K562 (cell line): Measurements from ENCODE around the gene MAZ. TPM values are rescaled to one million over a fixed set of nuclear protein-coding genes. Genes with fewer than 3 reads are reported as not detected.

Experiments
- CBFA2T3 ChIP-seq: fragments of 450-650 bp; IDR thresholded peaks from 2 replicates; pipeline ENCODE4 v1.6.1; 2017
- FOXP1 ChIP-seq: sonication (generic); formaldehyde crosslinking; IDR thresholded peaks from 2 replicates; pipeline ENCODE4 v1.8.0; 2022; ENCODE audit warnings: mild to moderate bottlenecking, missing genetic modification reagents
- GABPB2 ChIP-seq: fragments of 250-450 bp; sonication (Bioruptor Pico); conservative IDR thresholded peaks from 2 replicates; pipeline ENCODE4 v1.5.1; 2021; ENCODE audit warnings: mild to moderate bottlenecking
- JUN ChIP-seq, 2 experiments: sonication (generic) in 1 of 2; formaldehyde crosslinking in 1 of 2; IDR thresholded peaks; 2 replicates each; pipeline versions ENCODE4 v1.6.1 to v1.8.0; 2012 to 2022; ENCODE audit warnings: borderline replicate concordance in 2 of 2, mild to moderate bottlenecking in 2 of 2, improper control_type of control experiment in 1 of 2, low read depth in 1 of 2, low read length in 1 of 2, missing genetic modification reagents in 1 of 2
- KDM4B ChIP-seq, 2 experiments: fragments of 450-650 bp in 1 of 2; sonication (generic) in 1 of 2; IDR thresholded peaks; 2 replicates each; pipeline ENCODE4 v1.6.1; 2016 to 2017; ENCODE audit warnings: borderline replicate concordance in 2 of 2, antibody characterized with exemption in 1 of 2, low read depth in 1 of 2, mild to moderate bottlenecking in 1 of 2
- NCOA6 ChIP-seq: fragments of 450-650 bp; IDR thresholded peaks from 2 replicates; pipeline ENCODE4 v1.6.1; 2017; ENCODE audit warnings: mild to moderate bottlenecking
- NFIX ChIP-seq: fragments of 250-450 bp; sonication (Bioruptor Pico); IDR thresholded peaks from 2 replicates; pipeline ENCODE4 v1.4.0; 2020; ENCODE audit warnings: low read depth, mild to moderate bottlenecking, moderate library complexity
- POLR2AphosphoS2 ChIP-seq: IDR thresholded peaks from 2 replicates; pipeline ENCODE4 v1.6.1; 2012; ENCODE audit warnings: low read length, improper control_type of control experiment
- RBM34 ChIP-seq: fragments of 200-400 bp; formaldehyde crosslinking; IDR thresholded peaks from 2 replicates; pipeline ENCODE4 v1.6.1; 2018; ENCODE audit warnings: low read length, borderline replicate concordance; ENCODE audit not compliant: insufficient read depth
- SMARCA4 ChIP-seq: fragments of 450-650 bp; IDR thresholded peaks from 2 replicates; pipeline ENCODE4 v1.6.1; 2016
- TCF3 ChIP-seq: sonication (generic); formaldehyde crosslinking; IDR thresholded peaks from 2 replicates; pipeline ENCODE4 v1.4.0; 2020; ENCODE audit warnings: mild to moderate bottlenecking, missing genetic modification reagents
- TEAD4 ChIP-seq, 2 experiments: sonication (generic) in 1 of 2; formaldehyde crosslinking in 1 of 2; IDR thresholded peaks; 2 replicates each; pipeline versions ENCODE4 v1.6.1 to v1.8.0; 2012 to 2022; ENCODE audit warnings: borderline replicate concordance in 1 of 2, inconsistent platforms in 1 of 2, low read length in 1 of 2, mild to moderate bottlenecking in 1 of 2, missing genetic modification reagents in 1 of 2
- ZNF124 ChIP-seq: sonication (generic); formaldehyde crosslinking; IDR thresholded peaks from 2 replicates; pipeline ENCODE4 v1.8.1; 2022; ENCODE audit warnings: missing genetic modification reagents
- polyA plus RNA-seq, 8 experiments: library from polyadenylated mRNA; depleted of rRNA in 4 of 8; stranded (reverse) in 5 of 8; unstranded in 3 of 8; fragments of >200 nt; fragmentation: Nextera tagmentation in 2 of 8; fragmentation: Illumina TruSeq in 1 of 8; extraction: Ambion mirVana in 2 of 8; extraction: Trizol in 1 of 8; gene quantifications; 2 replicates each; pipeline versions ENCODE4 v1.2.1 to v1.2.3, GENCODE V29; 2011 to 2014; ENCODE audit warnings: inconsistent platforms in 1 of 8, missing spikeins in 1 of 8
- total RNA-seq, 7 experiments: library from RNA; depleted of rRNA in 6 of 7; stranded (reverse); fragments of >200 nt in 6 of 7; fragmentation: Illumina TruSeq in 2 of 7; extraction: Trizol in 2 of 7; gene quantifications; 2 replicates each; pipeline versions ENCODE4 v1.2.1 to v1.2.3, GENCODE V29; 2011 to 2021; ENCODE audit warnings: low replicate concordance in 1 of 7
- TF ChIP-seq, protein P1 (sequence below): sonication (generic); formaldehyde crosslinking; IDR thresholded peaks from 2 replicates; pipeline ENCODE4 v1.8.0; 2022; ENCODE audit warnings: missing genetic modification reagents, mild to moderate bottlenecking, moderate library complexity, borderline replicate concordance
- TF ChIP-seq, protein P2 (sequence below): fragments of 450-650 bp; formaldehyde crosslinking; IDR thresholded peaks from 2 replicates; pipeline ENCODE4 v1.4.0; 2020; ENCODE audit warnings: mild to moderate bottlenecking, moderate library complexity
- TF ChIP-seq, protein P3 (sequence below): fragments of 250-450 bp; sonication (Bioruptor Pico); IDR thresholded peaks from 2 replicates; pipeline ENCODE4 v1.8.0; 2021; ENCODE audit warnings: mild to moderate bottlenecking, moderate library complexity
- TF ChIP-seq, protein P4 (sequence below): fragments of 250-450 bp; sonication (Bioruptor Pico); IDR thresholded peaks from 2 replicates; pipeline ENCODE4 v1.5.0; 2021; ENCODE audit warnings: mild to moderate bottlenecking, borderline replicate concordance
- TF ChIP-seq, protein P5 (sequence below): fragments of 200-800 bp; sonication (Bioruptor generic); IDR thresholded peaks from 2 replicates; pipeline ENCODE4 v1.6.1; 2017; ENCODE audit warnings: missing genetic modification characterization, missing compliant biosample characterization

Gene MAZ
- total and polyA plus RNA-seq, 9 of the 15 experiments (the other 6 are each of a cell fraction or from before 2014, with no cell fraction given) = 45.4 to 532 (median 250) TPM

DNA sequence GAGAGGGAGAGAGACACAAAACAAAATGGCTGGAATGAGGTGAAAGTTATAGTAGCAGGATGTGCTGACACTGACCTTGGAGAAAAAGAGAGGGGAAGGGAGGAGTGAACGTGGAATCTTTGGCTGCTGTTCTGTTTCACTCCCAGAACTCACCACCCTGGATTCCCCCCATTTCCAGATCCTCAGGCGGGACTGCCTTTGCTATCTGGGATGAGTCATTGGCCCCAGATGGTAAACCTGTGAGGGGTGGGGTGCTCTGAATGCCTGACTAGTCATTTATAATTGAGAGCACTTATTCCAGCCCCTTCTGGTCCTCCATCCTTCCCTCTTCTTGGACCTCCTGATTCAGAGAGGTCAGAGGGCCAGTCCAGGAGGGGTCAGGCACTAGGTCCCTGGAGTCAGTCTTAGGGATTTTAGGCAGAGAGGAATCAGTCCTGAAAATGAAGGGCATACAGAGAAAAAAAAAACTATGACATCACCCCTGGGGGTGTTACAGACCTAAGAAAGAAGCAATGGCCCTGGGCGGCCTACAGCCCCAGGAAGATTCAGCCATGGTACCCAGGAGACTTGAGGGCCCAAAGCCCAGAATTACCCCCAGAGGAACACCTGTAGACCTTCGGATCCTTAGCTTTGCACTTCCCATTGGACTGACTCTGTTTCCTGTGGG, 30.5 kb upstream of the MAZ start (continued):
- peak; percentile 34; the same call in 1 of the 2 replicates for TF ChIP-seq CBFA2T3
- TF ChIP-seq FOXP1 (CRISPR knock-in tag) = no peak
- TF ChIP-seq, protein P1, sequence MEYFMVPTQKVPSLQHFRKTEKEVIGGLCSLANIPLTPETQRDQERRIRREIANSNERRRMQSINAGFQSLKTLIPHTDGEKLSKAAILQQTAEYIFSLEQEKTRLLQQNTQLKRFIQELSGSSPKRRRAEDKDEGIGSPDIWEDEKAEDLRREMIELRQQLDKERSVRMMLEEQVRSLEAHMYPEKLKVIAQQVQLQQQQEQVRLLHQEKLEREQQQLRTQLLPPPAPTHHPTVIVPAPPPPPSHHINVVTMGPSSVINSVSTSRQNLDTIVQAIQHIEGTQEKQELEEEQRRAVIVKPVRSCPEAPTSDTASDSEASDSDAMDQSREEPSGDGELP (CRISPR knock-in tag) = peak; percentile 32; the same call in 1 of the 2 replicates
- no peak for TF ChIP-seq NCOA6
- TF ChIP-seq GABPB2 = no peak
- 0 out of 2 replicates have a peak, but pooled peaks have one; percentile 10 for TF ChIP-seq TCF3 (CRISPR knock-in tag)
- TF ChIP-seq TEAD4 (IDR thresholded peaks at IDR 0.05; ENCODE audit: low read length) = 0 out of 2 replicates have a peak, but pooled peaks have one; percentile 15
- no peak for TF ChIP-seq TEAD4 (CRISPR knock-in tag; IDR thresholded peaks at IDR 0.05; ENCODE audit: borderline replicate concordance)
- TF ChIP-seq SMARCA4 = peak; percentile 66; the same call in 1 of the 2 replicates
- TF ChIP-seq, protein P2, sequence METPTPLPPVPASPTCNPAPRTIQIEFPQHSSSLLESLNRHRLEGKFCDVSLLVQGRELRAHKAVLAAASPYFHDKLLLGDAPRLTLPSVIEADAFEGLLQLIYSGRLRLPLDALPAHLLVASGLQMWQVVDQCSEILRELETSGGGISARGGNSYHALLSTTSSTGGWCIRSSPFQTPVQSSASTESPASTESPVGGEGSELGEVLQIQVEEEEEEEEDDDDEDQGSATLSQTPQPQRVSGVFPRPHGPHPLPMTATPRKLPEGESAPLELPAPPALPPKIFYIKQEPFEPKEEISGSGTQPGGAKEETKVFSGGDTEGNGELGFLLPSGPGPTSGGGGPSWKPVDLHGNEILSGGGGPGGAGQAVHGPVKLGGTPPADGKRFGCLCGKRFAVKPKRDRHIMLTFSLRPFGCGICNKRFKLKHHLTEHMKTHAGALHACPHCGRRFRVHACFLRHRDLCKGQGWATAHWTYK = no peak
- TF ChIP-seq ZNF124 (CRISPR knock-in tag) = no peak
- TF ChIP-seq, protein P3, sequence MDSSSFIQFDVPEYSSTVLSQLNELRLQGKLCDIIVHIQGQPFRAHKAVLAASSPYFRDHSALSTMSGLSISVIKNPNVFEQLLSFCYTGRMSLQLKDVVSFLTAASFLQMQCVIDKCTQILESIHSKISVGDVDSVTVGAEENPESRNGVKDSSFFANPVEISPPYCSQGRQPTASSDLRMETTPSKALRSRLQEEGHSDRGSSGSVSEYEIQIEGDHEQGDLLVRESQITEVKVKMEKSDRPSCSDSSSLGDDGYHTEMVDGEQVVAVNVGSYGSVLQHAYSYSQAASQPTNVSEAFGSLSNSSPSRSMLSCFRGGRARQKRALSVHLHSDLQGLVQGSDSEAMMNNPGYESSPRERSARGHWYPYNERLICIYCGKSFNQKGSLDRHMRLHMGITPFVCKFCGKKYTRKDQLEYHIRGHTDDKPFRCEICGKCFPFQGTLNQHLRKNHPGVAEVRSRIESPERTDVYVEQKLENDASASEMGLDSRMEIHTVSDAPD (CRISPR knock-in tag) = no peak
- no peak for TF ChIP-seq NFIX (CRISPR knock-in tag)
- TF ChIP-seq, protein P4, sequence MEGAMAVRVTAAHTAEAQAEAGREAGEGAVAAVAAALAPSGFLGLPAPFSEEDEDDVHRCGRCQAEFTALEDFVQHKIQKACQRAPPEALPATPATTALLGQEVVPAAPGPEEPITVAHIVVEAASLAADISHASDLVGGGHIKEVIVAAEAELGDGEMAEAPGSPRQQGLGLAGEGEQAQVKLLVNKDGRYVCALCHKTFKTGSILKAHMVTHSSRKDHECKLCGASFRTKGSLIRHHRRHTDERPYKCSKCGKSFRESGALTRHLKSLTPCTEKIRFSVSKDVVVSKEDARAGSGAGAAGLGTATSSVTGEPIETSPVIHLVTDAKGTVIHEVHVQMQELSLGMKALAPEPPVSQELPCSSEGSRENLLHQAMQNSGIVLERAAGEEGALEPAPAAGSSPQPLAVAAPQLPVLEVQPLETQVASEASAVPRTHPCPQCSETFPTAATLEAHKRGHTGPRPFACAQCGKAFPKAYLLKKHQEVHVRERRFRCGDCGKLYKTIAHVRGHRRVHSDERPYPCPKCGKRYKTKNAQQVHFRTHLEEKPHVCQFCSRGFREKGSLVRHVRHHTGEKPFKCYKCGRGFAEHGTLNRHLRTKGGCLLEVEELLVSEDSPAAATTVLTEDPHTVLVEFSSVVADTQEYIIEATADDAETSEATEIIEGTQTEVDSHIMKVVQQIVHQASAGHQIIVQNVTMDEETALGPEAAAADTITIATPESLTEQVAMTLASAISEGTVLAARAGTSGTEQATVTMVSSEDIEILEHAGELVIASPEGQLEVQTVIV (CRISPR knock-in tag) = no peak
- TF ChIP-seq KDM4B (IDR thresholded peaks at IDR 0.05; ENCODE audit: borderline replicate concordance in 2 of 2, low read depth in 1 of 2) = no peak
- peak; percentile 89 for TF ChIP-seq JUN (IDR thresholded peaks at IDR 0.05; ENCODE audit: borderline replicate concordance, low read depth, low read length)
- no peak for TF ChIP-seq JUN (CRISPR knock-in tag; IDR thresholded peaks at IDR 0.05; ENCODE audit: borderline replicate concordance)
- no peak for TF ChIP-seq POLR2AphosphoS2
- TF ChIP-seq RBM34 = no peak
- TF ChIP-seq, protein P5, sequence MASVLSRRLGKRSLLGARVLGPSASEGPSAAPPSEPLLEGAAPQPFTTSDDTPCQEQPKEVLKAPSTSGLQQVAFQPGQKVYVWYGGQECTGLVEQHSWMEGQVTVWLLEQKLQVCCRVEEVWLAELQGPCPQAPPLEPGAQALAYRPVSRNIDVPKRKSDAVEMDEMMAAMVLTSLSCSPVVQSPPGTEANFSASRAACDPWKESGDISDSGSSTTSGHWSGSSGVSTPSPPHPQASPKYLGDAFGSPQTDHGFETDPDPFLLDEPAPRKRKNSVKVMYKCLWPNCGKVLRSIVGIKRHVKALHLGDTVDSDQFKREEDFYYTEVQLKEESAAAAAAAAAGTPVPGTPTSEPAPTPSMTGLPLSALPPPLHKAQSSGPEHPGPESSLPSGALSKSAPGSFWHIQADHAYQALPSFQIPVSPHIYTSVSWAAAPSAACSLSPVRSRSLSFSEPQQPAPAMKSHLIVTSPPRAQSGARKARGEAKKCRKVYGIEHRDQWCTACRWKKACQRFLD (CRISPR knock-in tag) = no peak
